GM19240 (cell line): Measurements from ENCODE around the gene TAF15.
A peak's percentile ranks its signal among the peaks of the same experiment; 100 is the strongest.

Source experiments
- DNase-seq: peaks from one replicate; pipeline ENCODE4 v3.0.0; 2011; ENCODE audit warnings: low spot score; ENCODE audit not compliant: insufficient read length

The TAF15 gene

DNA sequence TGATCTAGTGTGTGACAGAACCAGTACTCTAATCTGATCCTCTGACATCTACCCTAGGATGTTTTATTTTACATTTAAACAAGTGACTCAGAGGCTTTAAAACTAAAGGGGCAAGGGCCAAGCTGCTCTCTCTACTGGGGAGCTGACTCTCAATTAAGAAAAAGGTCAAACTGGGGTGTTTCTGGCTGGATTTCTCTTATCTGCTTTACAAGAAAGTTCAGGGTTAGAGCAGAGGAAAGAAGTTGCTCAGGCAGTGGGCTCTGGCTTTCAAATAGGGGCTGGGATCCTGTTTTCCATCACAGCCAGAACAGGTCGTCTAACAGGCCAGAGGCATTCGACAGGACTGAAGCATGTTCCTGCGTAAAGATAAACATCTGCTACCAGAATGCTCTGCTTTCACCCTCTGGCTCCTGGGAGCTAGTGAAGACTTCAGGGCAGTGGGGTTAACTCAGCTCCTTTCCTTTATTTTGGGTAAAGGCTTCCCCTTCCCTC lies 22.3 kb upstream of the TAF15 start:
- no peak for DNase-seq

DNA sequence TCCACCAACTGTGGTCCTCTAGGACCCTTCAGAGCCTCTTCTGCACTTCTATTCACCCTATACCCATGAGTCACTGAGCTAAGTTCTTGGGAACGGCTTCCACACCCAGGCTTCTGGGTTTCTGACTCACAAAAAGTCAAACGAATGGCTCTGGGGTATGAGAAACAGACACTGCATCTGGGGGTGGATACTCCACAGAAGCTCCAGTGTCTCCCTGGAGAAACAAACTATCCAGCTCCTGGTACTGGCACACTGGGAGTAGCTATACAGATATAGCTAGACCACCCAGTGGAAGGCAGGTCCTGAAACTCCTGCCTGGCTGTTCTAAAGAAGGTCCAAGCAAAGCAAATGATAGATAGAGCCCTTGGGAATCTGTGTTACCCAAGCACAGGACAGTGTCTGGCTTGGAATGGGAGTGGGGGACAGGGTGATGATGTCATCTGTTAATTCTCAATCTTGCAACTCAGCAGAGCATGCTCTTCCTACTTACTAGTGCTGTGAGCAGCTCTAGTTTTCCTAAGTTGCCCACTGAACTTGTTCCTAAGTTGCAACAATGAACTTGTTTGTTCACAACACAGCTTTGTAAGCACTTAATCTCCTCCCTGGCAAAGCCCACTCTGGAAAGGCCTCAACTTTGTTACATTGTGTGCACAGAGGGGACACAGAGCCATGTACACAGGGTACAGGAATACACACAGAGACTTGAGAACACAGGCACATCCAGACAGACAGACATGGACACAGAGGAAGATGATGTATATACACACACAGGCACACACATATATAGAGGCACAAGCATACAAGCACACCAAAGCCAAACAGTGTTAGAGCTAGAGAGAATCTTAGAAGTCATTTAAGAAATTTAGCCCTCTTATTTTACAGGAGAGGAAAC lies 20.6 kb upstream of the TAF15 start:
- DNase-seq, result no peak

DNA sequence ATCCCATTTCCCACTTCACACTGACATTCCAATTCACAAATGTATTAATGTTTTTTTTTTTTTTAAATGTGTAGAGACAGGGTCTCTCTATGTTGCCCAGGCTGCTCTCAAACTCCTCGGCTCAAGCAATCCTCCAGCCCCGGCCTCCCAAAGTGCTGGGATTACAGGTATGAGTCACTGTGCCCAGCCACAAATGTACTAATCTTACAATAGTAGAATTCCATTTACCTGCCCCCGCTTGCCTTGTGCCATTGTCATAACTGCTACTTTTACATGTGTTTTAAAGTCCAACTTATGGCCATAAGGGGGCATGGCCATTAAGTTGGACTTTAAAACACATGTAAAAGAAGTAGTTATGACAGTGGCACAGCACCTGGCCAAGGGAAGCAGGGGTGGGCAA lies 18.4 kb upstream of the TAF15 start:
- DNase-seq, result no peak

DNA sequence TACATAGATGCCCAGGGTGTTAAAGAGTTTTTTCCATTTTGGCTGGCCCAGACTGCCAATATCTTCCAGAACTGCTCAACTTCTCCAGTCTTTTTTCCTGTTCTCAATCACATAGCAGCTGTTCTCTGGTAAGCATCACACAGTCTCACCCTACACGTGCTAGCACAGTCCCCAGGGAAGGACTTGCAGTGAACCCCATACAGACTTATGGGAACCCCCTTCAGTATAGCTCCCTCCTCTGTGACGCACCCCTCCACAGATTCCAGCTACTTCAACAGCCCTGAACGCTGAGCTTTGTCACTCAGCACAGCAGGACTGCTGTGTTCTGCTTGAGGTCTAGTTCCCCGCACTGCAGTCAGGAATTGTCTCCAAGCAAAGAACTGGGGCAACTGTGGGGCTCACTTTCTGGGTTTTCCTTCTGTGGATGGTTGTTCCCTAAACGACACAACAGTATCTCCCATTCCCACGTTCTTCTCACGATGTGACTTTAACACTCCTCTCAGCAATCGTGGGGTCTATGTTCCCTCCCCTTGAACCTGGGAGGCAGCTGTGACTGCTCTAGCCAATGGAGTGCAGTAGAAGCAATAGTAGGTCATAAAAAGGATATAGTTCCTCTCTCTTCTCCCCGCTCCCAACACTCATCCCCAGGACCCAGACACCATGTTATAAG lies 17.5 kb upstream of the TAF15 start:
- DNase-seq, result no peak

DNA sequence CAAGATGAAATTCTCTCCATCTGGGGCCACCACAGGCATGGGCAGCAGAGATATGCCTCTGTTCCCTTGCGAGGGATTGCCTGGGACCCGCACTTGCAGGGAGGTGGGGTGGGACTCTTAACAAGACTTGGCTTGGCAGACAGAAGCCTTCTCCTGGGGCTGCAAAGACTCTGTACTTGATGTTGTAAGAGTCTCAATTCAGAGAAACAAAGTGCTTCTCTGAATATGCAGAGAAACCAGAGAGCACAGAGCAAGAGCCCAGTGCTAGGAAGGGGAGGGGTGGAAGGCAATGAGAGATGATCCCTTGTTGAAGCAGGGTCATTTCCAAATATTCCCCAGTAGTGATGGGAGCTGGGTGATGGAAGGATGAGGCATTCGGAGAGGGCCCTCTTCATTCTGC lies 16.0 kb upstream of the TAF15 start:
- no peak for DNase-seq

GRCh38 chr17:35795007-35795870 lies 14.0 kb upstream of the TAF15 start, which contains the start of gene MMP28:
Gene MMP28 (minus strand): TSS chr17:35795641. CDS start chr17:35795377, 264 bp downstream.
- no peak for DNase-seq

DNA sequence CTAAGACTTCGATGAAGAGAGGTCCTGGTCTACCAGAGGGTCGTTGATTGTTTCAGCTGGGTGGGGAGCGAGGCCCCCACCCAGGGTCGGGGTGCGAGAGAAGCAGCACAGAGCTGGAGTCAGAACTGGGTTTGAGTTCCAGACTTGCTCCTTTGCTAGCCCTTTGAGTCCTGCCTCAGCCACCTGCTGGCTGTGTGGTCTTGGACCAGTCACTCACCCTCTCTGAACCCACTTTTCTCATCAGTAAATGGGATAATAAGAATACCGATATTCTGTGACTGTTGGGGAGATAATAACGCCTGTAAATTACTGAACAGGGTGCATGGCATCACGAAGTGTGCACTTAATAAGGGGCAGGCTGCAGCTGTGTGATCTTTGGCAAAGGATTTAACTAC lies 13.4 kb upstream of the TAF15 start:
- DNase-seq, result no peak

- DNase-seq, result no peak
Measured at GRCh38 chr17:35796942-35797341, 12.3 kb upstream of the TAF15 start.

DNA sequence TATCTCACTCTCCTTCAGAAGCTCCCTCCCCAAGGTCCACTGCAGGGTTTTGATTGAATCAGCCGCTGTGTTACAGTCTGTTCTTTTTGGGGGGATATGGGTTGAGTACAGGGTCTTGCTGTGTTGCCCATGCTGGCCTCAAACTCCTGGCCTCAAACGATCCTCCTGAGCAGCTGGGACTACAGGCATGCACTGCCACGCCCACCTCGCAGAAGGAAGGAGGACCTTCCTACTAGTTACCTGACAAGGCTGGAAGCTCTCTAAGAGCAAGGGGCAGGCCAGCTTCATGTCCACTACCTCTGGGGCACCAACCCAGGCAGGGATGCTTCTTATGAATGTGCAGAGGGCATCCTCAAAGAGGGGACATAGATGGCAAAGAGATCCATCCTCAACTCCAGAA lies 11.9 kb upstream of the TAF15 start:
- DNase-seq, result no peak

- no peak for DNase-seq
Measured at GRCh38 chr17:35797918-35798317, 11.4 kb upstream of the TAF15 start.

DNA sequence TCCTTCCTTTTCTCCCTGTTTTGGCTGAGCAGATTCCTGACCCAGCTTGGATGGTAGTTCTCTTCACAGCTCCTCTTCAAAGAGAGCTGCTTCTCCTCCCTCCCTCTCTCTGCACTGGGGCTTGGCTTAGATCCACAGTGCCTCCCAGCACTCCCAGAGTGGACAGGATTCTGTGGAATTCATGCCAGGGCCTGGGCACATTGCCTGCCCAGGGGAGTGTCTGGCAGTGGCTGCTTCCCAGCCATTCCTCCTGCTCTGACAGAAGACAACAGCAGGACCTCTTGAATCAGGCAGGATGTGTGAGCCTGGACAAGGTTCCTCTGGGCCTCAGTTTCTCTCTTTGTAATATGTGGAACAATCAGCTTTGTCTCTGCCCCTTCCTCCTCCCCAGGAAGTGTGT lies 9.3 kb upstream of the TAF15 start:
- no peak for DNase-seq

DNA sequence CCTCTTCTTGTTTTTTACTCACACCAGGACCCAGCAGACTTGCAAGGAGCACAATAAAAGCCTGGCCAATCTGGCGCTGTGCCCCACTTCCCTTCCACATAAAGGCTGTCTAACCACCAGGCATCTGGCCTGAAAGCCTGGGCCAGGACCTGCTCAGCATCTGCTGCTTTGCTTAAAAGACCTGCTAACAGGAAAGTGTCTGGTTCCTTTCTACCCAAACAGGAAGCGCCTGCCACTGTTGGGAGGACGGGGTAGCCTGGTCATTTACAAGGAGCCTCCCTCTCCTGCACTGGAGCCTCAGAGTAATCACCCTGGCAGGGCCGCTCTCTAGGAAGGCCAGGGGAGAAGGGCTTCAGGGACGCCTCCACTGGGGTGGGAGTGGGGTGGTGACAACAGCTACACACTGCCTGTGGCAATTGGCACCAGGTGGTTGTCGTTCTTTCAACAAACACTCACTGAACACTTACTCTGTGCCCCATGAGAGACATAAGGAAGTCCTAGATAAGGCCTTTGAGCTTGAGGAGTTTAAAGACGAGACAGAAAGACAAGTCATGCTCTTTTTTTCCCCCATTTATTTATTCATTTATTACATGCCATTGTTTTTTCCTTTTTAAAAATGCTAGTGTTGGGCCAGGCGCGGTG lies 7.6 kb upstream of the TAF15 start:
- no peak for DNase-seq

DNA sequence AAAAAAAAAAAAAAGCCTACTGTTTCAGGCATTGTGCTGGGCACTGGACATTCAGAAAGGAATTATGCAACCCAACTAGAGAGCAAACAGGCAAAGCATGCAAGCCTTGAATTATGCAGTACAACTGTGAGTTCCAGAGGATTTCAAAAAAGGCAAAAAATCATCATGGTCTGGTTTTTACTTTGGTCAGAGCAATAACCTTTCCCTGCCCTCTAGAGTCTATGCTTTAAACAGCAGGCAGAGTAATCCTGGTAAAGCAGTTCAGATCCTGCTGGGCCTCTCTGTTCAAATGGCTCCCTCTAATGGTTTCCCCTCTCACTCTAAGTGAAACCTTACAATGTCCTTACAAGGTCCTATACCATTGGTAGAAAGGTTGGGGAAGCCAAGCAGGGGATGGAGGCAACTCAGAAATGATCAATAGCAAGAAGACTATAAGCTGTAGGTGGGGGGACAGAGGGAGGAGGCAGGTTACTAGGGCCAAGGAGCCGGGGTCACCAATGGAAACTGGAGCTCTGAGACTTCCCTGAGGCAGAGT lies 4.6 kb upstream of the TAF15 start:
- DNase-seq, result peak; percentile 69

- DNase-seq, result no peak
Measured at GRCh38 chr17:35807371-35808144, 1.7 kb upstream of the TAF15 start.

DNA sequence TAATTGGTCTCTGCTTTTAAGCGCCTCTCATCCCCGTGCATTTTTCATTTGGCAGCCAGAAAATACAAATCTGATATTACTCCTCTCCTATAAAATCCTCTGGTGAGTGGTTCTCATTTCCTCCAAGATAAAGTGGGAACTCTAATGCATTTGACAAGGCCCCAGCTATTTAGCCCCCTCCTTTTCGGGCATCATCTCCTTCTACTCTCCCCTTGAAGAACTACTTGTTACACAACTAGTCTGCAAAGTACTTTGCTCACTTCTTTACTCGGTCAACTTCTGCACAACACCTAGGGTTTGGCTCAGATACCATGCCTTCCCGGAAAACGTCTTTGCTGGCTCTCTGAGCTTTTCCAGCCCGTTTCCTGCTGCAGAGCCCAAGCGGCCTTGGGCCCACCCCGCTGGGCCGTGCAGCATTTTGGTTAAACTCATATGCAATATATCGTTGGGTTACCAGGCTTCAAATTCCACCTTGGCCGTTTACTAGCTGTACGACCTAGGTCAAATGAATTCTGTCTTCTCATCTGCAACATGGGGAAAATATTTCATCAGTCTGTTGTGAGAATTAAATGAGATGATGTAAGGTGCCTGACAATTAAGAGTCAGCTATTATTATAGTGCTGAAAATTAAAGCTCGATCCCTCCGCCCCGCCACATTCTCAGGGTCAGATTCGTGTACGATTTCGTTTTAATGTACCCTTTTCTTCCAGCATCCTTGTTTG lies 883 bp upstream of the TAF15 start:
- DNase-seq, result no peak

GRCh38 chr17:35809855-35810461 lies 674 bp downstream of the TAF15 start:
- no peak for DNase-seq

DNA sequence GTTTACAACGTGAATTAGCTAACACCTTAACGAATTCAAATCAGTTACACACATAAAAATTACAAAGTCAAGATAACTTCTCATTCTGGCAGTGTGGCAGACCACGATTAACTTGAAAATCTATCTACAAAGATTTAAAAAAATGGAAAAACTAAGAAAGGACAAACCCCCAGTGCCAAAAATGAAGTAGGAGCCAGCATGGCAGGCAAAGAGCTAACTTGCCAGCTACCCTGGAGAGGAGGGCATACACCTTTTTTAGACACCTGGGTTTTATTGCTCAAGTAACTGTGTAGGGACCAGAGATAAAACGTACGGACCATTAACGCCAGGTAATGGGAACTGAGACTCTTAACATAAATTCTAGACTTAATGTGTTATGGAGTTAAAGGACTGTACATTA lies 2.5 kb downstream of the TAF15 start:
- no peak for DNase-seq

DNA sequence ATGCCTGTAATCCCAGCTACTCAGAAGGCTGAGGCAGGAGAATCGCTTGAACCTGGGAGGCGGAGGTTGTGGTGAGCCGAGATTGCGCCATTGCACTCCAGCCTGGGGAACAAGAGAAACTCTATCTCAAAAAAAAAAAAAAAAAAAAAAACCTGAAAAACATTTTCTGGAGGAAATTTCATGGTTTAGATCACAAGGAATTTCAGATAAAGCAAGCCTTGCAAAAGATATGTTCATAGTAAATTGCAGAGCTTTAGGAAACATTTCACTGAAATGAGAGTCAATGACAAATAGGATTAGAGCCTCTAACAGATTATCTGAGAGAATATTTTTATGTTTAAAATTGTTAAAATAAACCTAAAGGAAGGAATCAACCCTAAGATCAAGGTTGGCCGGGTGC lies 3.2 kb downstream of the TAF15 start:
- DNase-seq, result no peak

DNA sequence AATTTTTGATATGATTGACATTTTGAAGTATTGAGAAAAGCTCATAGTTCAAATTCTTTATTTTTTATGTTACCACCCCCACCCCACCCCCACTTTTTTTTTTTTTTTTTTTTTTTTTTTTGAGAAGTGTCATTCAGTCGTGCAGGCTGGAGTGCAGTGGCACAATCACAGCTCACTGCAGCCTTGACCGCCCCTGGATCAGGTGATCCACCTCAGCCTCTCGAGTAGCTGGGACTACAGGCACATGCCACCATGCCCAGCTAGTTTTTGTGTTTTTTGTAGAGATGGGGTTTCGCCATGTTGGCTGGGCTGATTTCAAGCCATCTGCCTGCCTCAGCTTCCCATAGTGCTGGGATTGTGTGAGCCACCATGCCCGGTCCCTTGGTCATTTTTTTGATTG lies 7.4 kb downstream of the TAF15 start:
- DNase-seq, result no peak
